OCI-LY7 (cell line): ENCODE data around the gene RPL37A.

ENCODE experiments used
- CTCF ChIP-seq: fragments of 200-600 bp; sonication (generic); conservative IDR thresholded peaks from 2 replicates; pipeline ENCODE4 v1.5.1; 2014; ENCODE audit warnings: mild to moderate bottlenecking, antibody characterized with exemption, low read length, moderate library complexity, mixed read lengths
- EZH2phosphoT487 ChIP-seq: fragments of 200-600 bp; sonication (generic); IDR thresholded peaks from 2 replicates; pipeline ENCODE4 v1.6.1; 2018; ENCODE audit warnings: low read depth, borderline replicate concordance, mild to moderate bottlenecking, mixed run types, antibody characterized with exemption, low read length, moderate library complexity, mixed read lengths

GRCh38 chr2:216495656-216496055, 3.0 kb upstream of the RPL37A start:
- no peak for TF ChIP-seq CTCF
- TF ChIP-seq EZH2phosphoT487 = no peak
